NCI-H2227 (cell line): Measurements from ENCODE around the gene EIF4EBP2.

Experiments
- DNase-seq: peaks from one replicate; lab custom pipeline; 2025; ENCODE audit not compliant: unreplicated experiment; lab: John Stamatoyannopoulos, UW

The EIF4EBP2 gene

GRCh38 chr10:70378122-70378521, 25.8 kb upstream of the EIF4EBP2 start:
- DNase-seq = peak; percentile 9

GRCh38 chr10:70379581-70380176, 24.3 kb upstream of the EIF4EBP2 start:
- DNase-seq = no peak

- DNase-seq = no peak
Observed at GRCh38 chr10:70380350-70381135, 23.4 kb upstream of the EIF4EBP2 start.

- DNase-seq = peak; percentile 69
Observed at GRCh38 chr10:70381471-70382421, 22.2 kb upstream of the EIF4EBP2 start.

GRCh38 chr10:70391654-70392053, 12.3 kb upstream of the EIF4EBP2 start:
- DNase-seq = no peak

- no peak for DNase-seq
Observed at GRCh38 chr10:70396140-70396539, 7.8 kb upstream of the EIF4EBP2 start.

- DNase-seq = no peak
Observed at GRCh38 chr10:70399177-70399576, 4.8 kb upstream of the EIF4EBP2 start.

- no peak for DNase-seq
Observed at GRCh38 chr10:70403483-70404035, 386 bp upstream of the EIF4EBP2 start.

GRCh38 chr10:70404787-70405036, 767 bp downstream of the EIF4EBP2 start:
- no peak for DNase-seq

GRCh38 chr10:70405037-70405824, 1.3 kb downstream of the EIF4EBP2 start:
- peak; percentile 41 for DNase-seq

- DNase-seq = no peak
Observed at GRCh38 chr10:70409772-70410171, 5.8 kb downstream of the EIF4EBP2 start.

- DNase-seq = no peak
Observed at GRCh38 chr10:70410608-70411007, 6.7 kb downstream of the EIF4EBP2 start.

- DNase-seq = no peak
Observed at GRCh38 chr10:70412356-70412755, 8.4 kb downstream of the EIF4EBP2 start.

GRCh38 chr10:70417568-70417967, 13.6 kb downstream of the EIF4EBP2 start:
- no peak for DNase-seq

GRCh38 chr10:70418229-70418628, 14.3 kb downstream of the EIF4EBP2 start:
- no peak for DNase-seq

- DNase-seq = no peak
Observed at GRCh38 chr10:70418713-70419112, 14.8 kb downstream of the EIF4EBP2 start.

GRCh38 chr10:70424320-70424719, 20.4 kb downstream of the EIF4EBP2 start:
- DNase-seq = no peak

- DNase-seq = no peak
Observed at GRCh38 chr10:70425096-70425495, 21.2 kb downstream of the EIF4EBP2 start.

GRCh38 chr10:70426823-70427222, 22.9 kb downstream of the EIF4EBP2 start:
- no peak for DNase-seq

GRCh38 chr10:70430493-70431445, 26.8 kb downstream of the EIF4EBP2 start:
- DNase-seq = no peak
